Measurements from ENCODE around the gene SHISA9.

GRCh38 chr16:12942861-12943260 is 41.5 kb downstream of the SHISA9 start:
- TF ChIP-seq, protein P1, sequence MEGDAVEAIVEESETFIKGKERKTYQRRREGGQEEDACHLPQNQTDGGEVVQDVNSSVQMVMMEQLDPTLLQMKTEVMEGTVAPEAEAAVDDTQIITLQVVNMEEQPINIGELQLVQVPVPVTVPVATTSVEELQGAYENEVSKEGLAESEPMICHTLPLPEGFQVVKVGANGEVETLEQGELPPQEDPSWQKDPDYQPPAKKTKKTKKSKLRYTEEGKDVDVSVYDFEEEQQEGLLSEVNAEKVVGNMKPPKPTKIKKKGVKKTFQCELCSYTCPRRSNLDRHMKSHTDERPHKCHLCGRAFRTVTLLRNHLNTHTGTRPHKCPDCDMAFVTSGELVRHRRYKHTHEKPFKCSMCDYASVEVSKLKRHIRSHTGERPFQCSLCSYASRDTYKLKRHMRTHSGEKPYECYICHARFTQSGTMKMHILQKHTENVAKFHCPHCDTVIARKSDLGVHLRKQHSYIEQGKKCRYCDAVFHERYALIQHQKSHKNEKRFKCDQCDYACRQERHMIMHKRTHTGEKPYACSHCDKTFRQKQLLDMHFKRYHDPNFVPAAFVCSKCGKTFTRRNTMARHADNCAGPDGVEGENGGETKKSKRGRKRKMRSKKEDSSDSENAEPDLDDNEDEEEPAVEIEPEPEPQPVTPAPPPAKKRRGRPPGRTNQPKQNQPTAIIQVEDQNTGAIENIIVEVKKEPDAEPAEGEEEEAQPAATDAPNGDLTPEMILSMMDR (IDR thresholded peaks at IDR 0.05): no peak
- TF ChIP-seq POLR2AphosphoS5 (IDR thresholded peaks at IDR 0.05) (no peak), POLR2A (IDR thresholded peaks at IDR 0.05) (no peak)

Data from prostate gland (tissue), 2 donors.